PC-3 (cell line): ENCODE measurements around the gene ACTN4. TPM values are rescaled to one million over a fixed set of nuclear protein-coding genes. Genes with fewer than 3 reads are reported as not detected.

Experiments
- ATAC-seq: fragments of 200-7000 bp; cut with Tn5 transposase; 2 replicates; pipeline ENCODE4 v1.9.1; 2020; ENCODE audit warnings: mild to moderate bottlenecking, moderate library complexity
- BruUV-seq: library from RNA; stranded (reverse); fragments of 400-500 nt; replicated peaks from 2 replicates; lab custom pipeline; 2021; lab: Mats Ljungman, UMichigan
- CTCF ChIA-PET: fragments of 300-600 bp; sonication (Branson Sonifier 250); formaldehyde crosslinking; loops from one replicate; lab custom pipeline; 2022; ENCODE audit warnings: antibody characterized with exemption; lab: Charles Lee
- POLR2A ChIA-PET: fragments of 300-600 bp; sonication (Branson Sonifier 250); formaldehyde crosslinking; loops from one replicate; lab custom pipeline; 2022; ENCODE audit warnings: antibody characterized with exemption; ENCODE audit not compliant: unreplicated experiment; lab: Charles Lee
- DNase-seq: peaks from one replicate; pipeline ENCODE4 v3.0.0-alpha.2; 2015
- H2AFZ ChIP-seq: fragments of 300-600 bp; sonication (generic); 2 replicates; pipeline ENCODE4 v1.6.0; 2016; ENCODE audit warnings: antibody characterized with exemption, low read length
- H3F3A ChIP-seq: fragments of 300-600 bp; sonication (generic); one replicate; pipeline ENCODE4 v1.6.0; 2017; ENCODE audit warnings: antibody characterized with exemption, low read length, control low read depth, mild to moderate bottlenecking; ENCODE audit not compliant: unreplicated experiment
- H3K27ac ChIP-seq: fragments of 300-600 bp; sonication (generic); 2 replicates; pipeline ENCODE4 v1.5.1; 2016; ENCODE audit warnings: mild to moderate bottlenecking, low read length
- H3K27me3 ChIP-seq: fragments of 300-600 bp; sonication (generic); 2 replicates; pipeline ENCODE4 v1.6.1; 2016; ENCODE audit warnings: low read length, mixed read lengths
- H3K36me3 ChIP-seq: fragments of 300-600 bp; sonication (generic); 2 replicates; pipeline ENCODE4 v1.6.1; 2016; ENCODE audit warnings: low read depth, mixed run types, low read length, mixed read lengths
- H3K4me1 ChIP-seq: fragments of 300-600 bp; sonication (generic); 2 replicates; pipeline ENCODE4 v1.5.1; 2016; ENCODE audit warnings: low read length; ENCODE audit not compliant: insufficient read depth
- H3K4me2 ChIP-seq: fragments of 300-600 bp; sonication (generic); 2 replicates; pipeline ENCODE4 v1.6.0; 2016; ENCODE audit warnings: low read length
- H3K4me3 ChIP-seq: fragments of 300-600 bp; sonication (generic); 2 replicates; pipeline ENCODE4 v1.5.1; 2016; ENCODE audit warnings: mild to moderate bottlenecking, low read length, mixed read lengths
- H3K79me2 ChIP-seq: fragments of 300-600 bp; sonication (generic); 2 replicates; pipeline ENCODE4 v1.6.1; 2017; ENCODE audit warnings: low read length, mixed read lengths
- H3K9ac ChIP-seq: fragments of 300-600 bp; sonication (generic); 2 replicates; pipeline ENCODE4 v1.6.0; 2016; ENCODE audit warnings: mild to moderate bottlenecking, low read length
- H3K9me2 ChIP-seq: fragments of 300-600 bp; sonication (generic); replicated peaks from 2 replicates; pipeline ENCODE4 v1.6.1; 2016; ENCODE audit warnings: mixed run types, low read length, mixed read lengths
- H3K9me3 ChIP-seq: fragments of 300-600 bp; sonication (generic); 2 replicates; pipeline ENCODE4 v1.6.1; 2016; ENCODE audit warnings: low read length, mixed read lengths
- H4K20me1 ChIP-seq: fragments of 300-600 bp; sonication (generic); 2 replicates; pipeline ENCODE4 v1.6.1; 2016; ENCODE audit warnings: low read length, mixed read lengths
- CTCF ChIP-seq: fragments of 300-600 bp; sonication (generic); conservative IDR thresholded peaks from 2 replicates; pipeline ENCODE4 v1.5.1; 2017; ENCODE audit warnings: antibody characterized with exemption, low read depth, mild to moderate bottlenecking, low read length
- EZH2 ChIP-seq: fragments of 300-600 bp; sonication (generic); IDR thresholded peaks from one replicate; pipeline ENCODE4 v1.6.1; 2017; ENCODE audit warnings: antibody characterized with exemption, mild to moderate bottlenecking, low read length; ENCODE audit not compliant: unreplicated experiment
- EZH2phosphoT487 ChIP-seq: fragments of 300-600 bp; sonication (generic); IDR thresholded peaks from 2 replicates; pipeline ENCODE4 v1.6.1; 2018; ENCODE audit warnings: mild to moderate bottlenecking, antibody characterized with exemption, low read length, borderline replicate concordance
- intact Hi-C: fragments of 100-400 bp; cut with micrococcal nuclease; formaldehyde crosslinking; loops from 2 replicates; pipeline ENCODE4 v1.9.0; 2023
- total RNA-seq: library from RNA; depleted of rRNA; stranded (reverse); fragments of >200 nt; gene quantifications from 2 replicates; pipeline ENCODE4 v1.2.3, GENCODE V29; 2014

ACTN4 gene
- total RNA-seq, 1 experiment from 2014 or later: 397 TPM

GRCh38 chr19:38632476-38633213, 14.8 kb upstream of the ACTN4 start:
- TF ChIP-seq EZH2phosphoT487 (no peak), CTCF (no peak), EZH2 (no peak)
- Histone ChIP-seq H3K9ac (no peak overlapping the region), H3K27me3 (no peaks in the 10 kb centered on the region), H3K4me1 (peaks cover 19% of the 10 kb centered on the region), H3K36me3 (peaks cover 19% of the 10 kb centered on the region), H3K4me3 (no peak overlapping the region), H3K27ac (no peak overlapping the region), H3K79me2 (0 out of 2 replicates have a peak, but pooled peaks cover 12% of the 10 kb centered on the region), H3K9me3 (no peaks in the 10 kb centered on the region), H3F3A (no peaks in the 10 kb centered on the region), H3K9me2 (no peaks in the 10 kb centered on the region), H2AFZ (no peak overlapping the region), H3K4me2 (no peak overlapping the region), H4K20me1 (no peaks in the 10 kb centered on the region)
- ChIA-PET POLR2A (no interaction called here), CTCF (interaction anchor here (0.6 kb wide), 1 partner anchor 230 kb away, joined by 4 read pairs; no protein-coding TSS in a partner anchor)
- ATAC-seq (no peak), DNase-seq (no peak)
- intact Hi-C loops: no loop called here
- BruUV-seq: TSS peak; percentile 15

GRCh38 chr19:38634757-38635482, 12.5 kb upstream of the ACTN4 start:
- peak; percentile 73 for DNase-seq
- no peak overlapping the region for H3K9ac ChIP-seq

More at GRCh38 chr19:38634757-38635482, 12.5 kb upstream of the ACTN4 start:
- Histone ChIP-seq H3K27ac (no peak overlapping the region), H3K4me1 (peaks cover 25% of the 10 kb centered on the region), H3K36me3 (peaks cover 15% of the 10 kb centered on the region), H3K9me2 (no peaks in the 10 kb centered on the region), H3K27me3 (no peaks in the 10 kb centered on the region), H2AFZ (no peak overlapping the region), H3F3A (no peaks in the 10 kb centered on the region), H3K4me2 (no peak overlapping the region), H4K20me1 (no peaks in the 10 kb centered on the region), H3K4me3 (no peak overlapping the region), H3K79me2 (0 out of 2 replicates have a peak, but pooled peaks cover 12% of the 10 kb centered on the region), H3K9me3 (no peaks in the 10 kb centered on the region)
- POLR2A ChIA-PET: no interaction called here
- CTCF ChIA-PET: interaction anchor here (0.7 to 2.6 kb wide), 4 partner anchors 13 to 232 kb away, joined by 3 to 17 read pairs (median 8); partner anchors contain the start of genes ACTN4, EIF3K and FAM98C
- BruUV-seq: no TSS peak
- intact Hi-C loops: loop anchor here (1.0 to 5.0 kb wide), 3 partner anchors 90 to 232 kb away; partner anchors contain the start of gene FAM98C
- peak; percentile 27; the same call in 1 of the 2 replicates for ATAC-seq
- TF ChIP-seq EZH2 (no peak), CTCF (peak; percentile 78)
